OCI-LY1 (cell line): ENCODE measurements around the gene EXT2.

Experiments
- H2AFZ ChIP-seq: fragments of 200-600 bp; sonication (generic), shearing (Covaris generic); 2 replicates; pipeline ENCODE4 v1.6.0; 2014; ENCODE audit warnings: antibody characterized with exemption, mild to moderate bottlenecking, low read length
- H3F3A ChIP-seq: fragments of 200-600 bp; sonication (generic), shearing (Covaris generic); 2 replicates; pipeline ENCODE4 v1.6.0; 2014; ENCODE audit warnings: mild to moderate bottlenecking, antibody characterized with exemption, low read length, moderate library complexity; ENCODE audit not compliant: insufficient read depth
- H3K27ac ChIP-seq: fragments of 200-600 bp; sonication (generic); 2 replicates; pipeline ENCODE4 v1.5.1; 2014; ENCODE audit warnings: low read length, mixed run types, mild to moderate bottlenecking, low read depth; ENCODE audit not compliant: poor library complexity, severe bottlenecking
- H3K27me3 ChIP-seq: fragments of 200-600 bp; sonication (generic); 2 replicates; pipeline ENCODE4 v1.6.0; 2014; ENCODE audit warnings: antibody characterized with exemption, mild to moderate bottlenecking, low read length, moderate library complexity; ENCODE audit not compliant: insufficient read depth
- H3K36me3 ChIP-seq: fragments of 200-600 bp; sonication (generic); 2 replicates; pipeline ENCODE4 v1.6.1; 2014; ENCODE audit warnings: mild to moderate bottlenecking, antibody characterized with exemption, low read length, moderate library complexity, mixed read lengths; ENCODE audit not compliant: insufficient read depth
- H3K4me1 ChIP-seq: fragments of 200-600 bp; sonication (generic); 2 replicates; pipeline ENCODE4 v1.5.1; 2014; ENCODE audit warnings: mild to moderate bottlenecking, low read length, moderate library complexity; ENCODE audit not compliant: insufficient read depth, severe bottlenecking
- H3K4me2 ChIP-seq: fragments of 200-600 bp; sonication (generic), shearing (Covaris generic); 2 replicates; pipeline ENCODE4 v1.6.1; 2014; ENCODE audit warnings: low read length
- H3K4me3 ChIP-seq: fragments of 200-600 bp; sonication (generic); 2 replicates; pipeline ENCODE4 v1.5.1; 2014; ENCODE audit warnings: low read length, low read depth, mild to moderate bottlenecking, mixed read lengths; ENCODE audit not compliant: poor library complexity, severe bottlenecking
- H3K79me2 ChIP-seq: fragments of 200-600 bp; shearing (Covaris generic); 2 replicates; pipeline ENCODE4 v1.6.1; 2016; ENCODE audit warnings: mixed run types, low read length, mixed read lengths; ENCODE audit not compliant: insufficient read depth
- H3K9ac ChIP-seq: fragments of 200-600 bp; sonication (generic), shearing (Covaris generic); 2 replicates; pipeline ENCODE4 v1.6.1; 2014; ENCODE audit warnings: mild to moderate bottlenecking, low read length, mixed read lengths
- H3K9me2 ChIP-seq: fragments of 200-600 bp; sonication (generic), shearing (Covaris generic); 2 replicates; pipeline ENCODE4 v1.6.1; 2014; ENCODE audit warnings: low read depth, mild to moderate bottlenecking, low read length, mixed read lengths
- H3K9me3 ChIP-seq: fragments of 200-600 bp; shearing (Covaris generic); 2 replicates; pipeline ENCODE4 v1.6.1; 2014; ENCODE audit warnings: low read length, mixed read lengths
- H4K20me1 ChIP-seq: fragments of 200-600 bp; sonication (generic), shearing (Covaris generic); 2 replicates; pipeline ENCODE4 v1.6.0; 2016; ENCODE audit warnings: mild to moderate bottlenecking, low read length; ENCODE audit not compliant: insufficient read depth
- EZH2 ChIP-seq: fragments of 200-600 bp; sonication (generic), shearing (Covaris generic); IDR thresholded peaks from 2 replicates; pipeline ENCODE4 v1.8.0; 2017; ENCODE audit warnings: borderline replicate concordance, mixed run types, mild to moderate bottlenecking, antibody characterized with exemption, low read length, moderate library complexity, mixed read lengths
- TF ChIP-seq, protein P1 (sequence below): fragments of 200-600 bp; sonication (generic), shearing (Covaris generic); IDR thresholded peaks from 2 replicates; pipeline ENCODE4 v1.5.1; 2017; ENCODE audit warnings: mild to moderate bottlenecking, antibody characterized with exemption, low read length, moderate library complexity, mixed read lengths

EXT2 gene

GRCh38 chr11:44213148-44213547 lies 117.7 kb downstream of the EXT2 start:
- Histone ChIP-seq H3K4me1 (no peaks in the 10 kb centered on the region), H3K27ac (no peak overlapping the region), H3F3A (no peaks in the 10 kb centered on the region), H3K9ac (no peak overlapping the region), H3K4me3 (no peak overlapping the region), H3K4me2 (no peak overlapping the region), H2AFZ (no peak overlapping the region), H3K9me2 (no peaks in the 10 kb centered on the region), H3K9me3 (no peaks in the 10 kb centered on the region), H3K27me3 (no peaks in the 10 kb centered on the region), H3K79me2 (no peaks in the 10 kb centered on the region), H4K20me1 (no peaks in the 10 kb centered on the region), H3K36me3 (no peaks in the 10 kb centered on the region)
- no peak for TF ChIP-seq EZH2
- TF ChIP-seq, protein P1, sequence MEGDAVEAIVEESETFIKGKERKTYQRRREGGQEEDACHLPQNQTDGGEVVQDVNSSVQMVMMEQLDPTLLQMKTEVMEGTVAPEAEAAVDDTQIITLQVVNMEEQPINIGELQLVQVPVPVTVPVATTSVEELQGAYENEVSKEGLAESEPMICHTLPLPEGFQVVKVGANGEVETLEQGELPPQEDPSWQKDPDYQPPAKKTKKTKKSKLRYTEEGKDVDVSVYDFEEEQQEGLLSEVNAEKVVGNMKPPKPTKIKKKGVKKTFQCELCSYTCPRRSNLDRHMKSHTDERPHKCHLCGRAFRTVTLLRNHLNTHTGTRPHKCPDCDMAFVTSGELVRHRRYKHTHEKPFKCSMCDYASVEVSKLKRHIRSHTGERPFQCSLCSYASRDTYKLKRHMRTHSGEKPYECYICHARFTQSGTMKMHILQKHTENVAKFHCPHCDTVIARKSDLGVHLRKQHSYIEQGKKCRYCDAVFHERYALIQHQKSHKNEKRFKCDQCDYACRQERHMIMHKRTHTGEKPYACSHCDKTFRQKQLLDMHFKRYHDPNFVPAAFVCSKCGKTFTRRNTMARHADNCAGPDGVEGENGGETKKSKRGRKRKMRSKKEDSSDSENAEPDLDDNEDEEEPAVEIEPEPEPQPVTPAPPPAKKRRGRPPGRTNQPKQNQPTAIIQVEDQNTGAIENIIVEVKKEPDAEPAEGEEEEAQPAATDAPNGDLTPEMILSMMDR = no peak

DNA sequence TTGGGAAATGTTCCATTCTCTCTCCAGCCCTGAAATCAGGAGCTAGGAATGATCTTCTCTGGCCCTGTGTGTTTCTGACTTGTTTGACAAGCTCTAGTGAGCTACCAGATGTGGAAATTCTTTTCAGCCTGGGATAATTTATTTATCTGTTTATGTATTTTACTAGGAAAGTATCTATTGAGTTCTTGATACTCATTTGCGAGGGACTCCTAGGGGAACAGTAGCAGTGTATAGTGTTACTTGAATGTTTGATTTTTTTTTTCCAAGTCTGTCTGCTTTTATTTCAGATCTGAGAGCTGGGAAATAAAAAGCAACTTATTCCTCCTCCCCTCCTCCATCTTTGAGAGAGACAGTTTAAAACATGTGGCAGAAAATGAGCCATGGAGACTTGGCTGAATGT lies 122.0 kb downstream of the EXT2 start:
- no peaks in the 10 kb centered on the region for H3K4me1 ChIP-seq
- no peak overlapping the region for H3K27ac ChIP-seq
- no peaks in the 10 kb centered on the region for H3K79me2 ChIP-seq
- H3K27me3 ChIP-seq = no peaks in the 10 kb centered on the region
- H3K9ac ChIP-seq = no peak overlapping the region
- no peaks in the 10 kb centered on the region for H3K36me3 ChIP-seq
- no peak overlapping the region for H2AFZ ChIP-seq
- TF ChIP-seq, protein P1 = no peak
- TF ChIP-seq EZH2 = no peak
- H4K20me1 ChIP-seq = no peaks in the 10 kb centered on the region
- H3K9me3 ChIP-seq = no peaks in the 10 kb centered on the region
- no peaks in the 10 kb centered on the region for H3F3A ChIP-seq
- H3K4me2 ChIP-seq = no peak overlapping the region
- no peak overlapping the region for H3K4me3 ChIP-seq
- no peaks in the 10 kb centered on the region for H3K9me2 ChIP-seq

DNA sequence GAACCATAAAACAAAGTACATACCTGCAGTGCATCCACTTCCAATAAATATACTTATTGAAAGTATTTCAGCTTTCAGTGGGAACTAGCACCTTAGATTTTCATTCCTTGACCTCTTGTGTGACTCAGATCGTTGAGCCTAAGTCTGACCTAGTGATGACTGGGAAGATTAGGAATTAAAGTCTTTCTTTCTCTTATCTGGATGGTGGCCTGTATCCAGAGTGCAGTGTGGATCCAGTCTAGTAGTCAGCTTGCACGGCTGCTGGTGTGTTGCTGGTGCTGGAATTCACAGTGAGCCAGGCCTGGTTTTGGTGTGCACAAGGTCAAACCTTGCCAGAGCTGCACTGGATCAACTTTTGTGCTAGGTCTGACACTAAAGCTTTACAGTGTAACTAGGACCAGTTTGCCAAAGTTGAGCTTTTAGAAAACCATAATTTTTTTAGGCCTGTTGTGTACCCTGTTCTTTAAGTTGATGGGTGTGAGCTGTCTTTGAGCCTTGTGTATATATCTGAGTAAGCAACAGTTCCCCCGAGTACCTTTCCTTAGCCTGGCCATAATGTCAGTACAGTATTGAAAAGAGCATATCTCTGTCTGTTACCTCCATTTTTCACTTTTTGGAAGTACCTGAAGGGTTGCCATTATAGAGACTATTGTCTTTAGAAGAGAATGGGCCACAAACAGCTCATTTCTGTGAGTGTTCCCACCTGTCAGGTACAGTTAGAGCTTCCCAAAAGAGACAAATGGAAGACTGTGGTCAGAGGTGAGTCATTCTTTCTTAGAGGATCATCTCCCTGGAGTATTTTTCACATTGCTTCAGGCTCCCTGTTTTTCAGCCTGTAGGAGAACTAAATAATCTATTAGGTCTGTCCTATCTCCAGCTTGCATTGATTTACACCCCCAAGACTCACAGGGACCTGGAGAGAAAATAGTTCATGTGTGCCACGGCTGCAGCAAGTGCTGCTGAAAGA lies 124.6 kb downstream of the EXT2 start:
- no peak overlapping the region for H3K4me2 ChIP-seq
- H3K27me3 ChIP-seq = no peaks in the 10 kb centered on the region
- H3K4me1 ChIP-seq = no peaks in the 10 kb centered on the region
- no peak overlapping the region for H3K9ac ChIP-seq
- no peaks in the 10 kb centered on the region for H4K20me1 ChIP-seq
- H3K4me3 ChIP-seq = no peak overlapping the region
- H3K27ac ChIP-seq = no peak overlapping the region
- H3K9me2 ChIP-seq = no peaks in the 10 kb centered on the region
- H2AFZ ChIP-seq = no peak overlapping the region
- no peaks in the 10 kb centered on the region for H3K9me3 ChIP-seq
- no peaks in the 10 kb centered on the region for H3K36me3 ChIP-seq
- H3F3A ChIP-seq = no peaks in the 10 kb centered on the region
- TF ChIP-seq, protein P1 = no peak
- no peak for TF ChIP-seq EZH2
- no peaks in the 10 kb centered on the region for H3K79me2 ChIP-seq
